ENCODE measurements around the gene ZNF789.

ZNF789 gene

GRCh38 chr7:99514050-99514449 is 41.4 kb downstream of the ZNF789 start:
- no peak for DNase-seq

GRCh38 chr7:99521399-99521798 is 48.7 kb downstream of the ZNF789 start:
- no peak for DNase-seq

GRCh38 chr7:99525713-99526440 is 53.2 kb downstream of the ZNF789 start:
- DNase-seq: no peak

DNA sequence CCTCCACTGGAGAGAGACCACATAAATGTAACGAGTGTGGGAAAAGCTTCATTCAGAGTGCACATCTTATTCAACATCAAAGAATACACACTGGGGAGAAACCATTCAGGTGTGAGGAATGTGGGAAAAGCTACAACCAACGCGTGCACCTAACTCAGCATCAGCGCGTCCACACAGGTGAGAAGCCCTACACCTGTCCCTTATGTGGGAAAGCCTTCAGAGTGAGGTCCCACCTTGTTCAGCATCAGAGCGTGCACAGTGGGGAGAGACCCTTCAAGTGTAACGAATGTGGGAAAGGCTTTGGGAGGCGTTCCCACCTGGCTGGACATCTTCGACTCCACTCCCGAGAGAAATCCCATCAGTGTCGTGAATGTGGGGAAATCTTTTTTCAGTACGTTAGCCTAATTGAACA is 58.7 kb downstream of the ZNF789 start:
- DNase-seq: no peak

GRCh38 chr7:99535667-99536066 is 63.0 kb downstream of the ZNF789 start:
- no peak for DNase-seq

Data from cerebellar nuclear complex (tissue), 1 donor.